HG02938 (cell line): ENCODE data around the gene TSHZ2.
"Not testable (repeated sequence)": the region's sequence is repeated elsewhere in the genome, so short reads cannot be mapped to it uniquely, and the experiment has no call there.

Source experiments
- ATAC-seq: cut with Tn5 transposase; IDR thresholded peaks from one replicate; pipeline ENCODE4 v1.9.1; 2021; ENCODE audit warnings: mild to moderate bottlenecking, moderate library complexity; ENCODE audit not compliant: unreplicated experiment

TSHZ2 gene

DNA sequence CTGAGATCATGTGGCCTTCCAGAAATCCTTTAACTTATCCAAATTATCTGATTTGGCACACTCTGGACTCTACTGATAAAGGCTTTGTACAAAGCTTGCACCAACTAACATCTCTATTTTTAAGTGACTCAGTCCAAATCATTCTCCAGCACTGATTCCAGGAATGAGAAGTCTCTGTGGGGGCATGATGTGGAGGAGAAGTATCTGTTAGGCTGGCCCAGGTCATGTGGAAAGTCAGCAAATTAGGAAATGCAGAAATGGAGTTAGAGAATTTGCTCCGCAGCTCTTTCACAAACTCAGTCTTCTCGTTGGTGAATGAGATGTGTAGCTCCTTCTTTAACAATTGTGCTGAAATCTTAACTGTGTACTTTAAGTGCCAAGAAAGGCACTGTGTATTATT is 455.8 kb downstream of the TSHZ2 start:
- ATAC-seq: no peak

DNA sequence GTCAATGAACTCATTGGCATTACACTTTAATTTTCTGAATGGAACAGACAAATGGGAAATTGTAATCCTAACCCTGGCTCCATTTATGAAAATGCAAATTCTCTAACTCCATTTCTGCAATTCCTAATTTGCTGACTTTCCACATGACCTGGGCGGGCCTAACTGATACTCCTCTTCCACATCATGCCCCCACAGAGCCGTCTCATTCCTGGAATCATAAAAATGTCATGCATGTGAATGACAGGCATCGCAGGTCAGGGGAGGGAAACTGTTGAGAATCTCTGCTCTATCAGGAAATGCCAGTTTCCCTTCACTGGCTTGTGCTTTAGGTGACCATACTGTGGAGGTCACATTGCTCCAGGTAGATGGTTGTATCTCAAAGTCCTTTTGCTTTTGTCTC is 456.4 kb downstream of the TSHZ2 start:
- ATAC-seq: no peak

DNA sequence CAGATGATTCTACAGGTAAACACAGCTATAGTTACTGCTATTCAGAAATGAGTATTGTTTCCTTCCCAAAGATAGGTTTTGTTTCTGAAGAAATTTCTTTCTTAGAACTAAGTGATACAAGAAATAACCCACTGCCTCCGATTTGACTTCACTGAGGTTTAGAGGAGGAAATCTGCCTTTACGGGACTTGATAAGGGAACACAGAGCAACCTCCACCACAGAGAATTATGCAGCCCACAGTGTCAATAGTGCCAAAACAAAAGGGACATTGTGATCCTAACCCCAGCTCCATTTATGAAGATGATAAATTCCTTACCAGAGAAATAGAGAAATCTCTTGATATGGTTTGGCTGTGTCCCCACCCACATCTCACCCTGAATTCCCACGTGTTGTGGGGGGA is 456.8 kb downstream of the TSHZ2 start:
- no peak for ATAC-seq

DNA sequence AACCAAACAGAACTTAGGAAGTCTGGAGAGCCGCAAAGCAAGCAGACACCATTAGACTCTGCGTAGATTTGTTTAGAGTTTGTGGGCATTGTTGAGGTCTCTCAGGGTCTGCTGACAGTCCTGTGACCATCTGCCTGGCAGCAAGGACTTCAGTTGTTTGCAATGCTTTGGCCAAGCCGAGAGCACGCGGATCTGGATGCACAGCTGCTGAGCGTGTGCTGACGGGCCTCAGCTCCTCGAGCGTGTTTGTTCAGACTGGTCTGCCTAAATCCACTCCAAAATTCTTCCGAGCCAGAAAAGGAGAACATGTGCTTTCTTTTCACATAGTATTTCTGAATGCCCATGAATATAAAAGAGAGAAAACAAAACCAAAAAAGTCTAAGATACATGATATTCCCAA is 462.5 kb downstream of the TSHZ2 start:
- no peak for ATAC-seq

DNA sequence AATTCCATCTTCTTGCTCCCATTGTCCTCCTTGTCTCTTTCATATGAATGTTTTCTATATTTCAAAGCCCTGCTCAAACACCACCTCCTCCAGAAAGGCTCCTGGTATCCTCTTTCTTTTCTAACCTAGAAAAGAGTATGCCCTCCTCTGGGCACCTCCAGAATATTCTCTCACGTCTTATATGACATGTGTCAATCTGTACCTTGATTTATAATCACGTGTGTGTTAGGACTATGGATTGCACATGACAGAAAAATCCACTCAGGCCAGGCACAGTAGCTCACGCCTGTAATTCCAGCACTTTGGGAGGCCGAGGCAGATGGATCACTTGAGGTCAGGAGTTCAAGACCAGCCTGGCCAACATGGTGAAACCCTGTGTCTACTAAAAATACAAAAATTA is 464.8 kb downstream of the TSHZ2 start:
- not testable (repeated sequence) for ATAC-seq

DNA sequence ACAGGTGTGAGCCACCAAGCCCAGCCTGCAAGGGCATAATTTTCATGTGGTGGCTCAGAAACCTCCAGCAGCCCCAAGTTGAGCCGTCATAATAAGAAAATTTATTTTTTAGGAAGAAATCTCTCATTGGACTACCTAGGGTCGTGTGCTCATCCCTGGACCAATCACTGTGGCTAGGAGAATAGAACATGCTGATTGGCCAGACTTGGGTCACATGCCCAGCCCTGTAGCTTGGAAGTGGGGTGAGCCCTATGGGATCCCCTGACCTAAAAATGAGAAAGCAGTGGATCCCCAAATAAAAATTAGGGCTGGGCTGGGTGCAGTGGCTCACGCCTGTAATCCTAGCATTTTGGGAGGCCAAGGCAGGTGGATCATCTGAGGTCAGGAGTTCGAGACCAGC is 466.2 kb downstream of the TSHZ2 start:
- ATAC-seq: no peak

DNA sequence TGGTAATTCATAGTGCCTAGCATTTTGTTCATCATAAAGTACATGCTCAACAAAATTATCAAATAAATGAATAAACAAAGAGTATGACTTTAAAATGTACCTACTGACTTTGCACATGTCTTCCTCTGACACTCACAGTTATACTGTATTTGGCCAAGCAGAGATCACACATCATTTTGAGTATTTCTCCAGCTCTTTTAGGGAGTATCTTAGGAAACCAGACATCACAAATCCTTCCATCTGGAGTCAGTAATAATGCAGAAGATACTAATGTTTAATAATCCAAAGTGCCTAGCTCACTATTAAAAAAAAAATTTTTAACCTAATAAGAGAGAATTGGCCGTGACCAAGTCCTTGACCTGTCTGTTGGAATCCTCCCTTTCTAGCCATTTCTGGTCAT is 466.9 kb downstream of the TSHZ2 start:
- ATAC-seq: no peak

DNA sequence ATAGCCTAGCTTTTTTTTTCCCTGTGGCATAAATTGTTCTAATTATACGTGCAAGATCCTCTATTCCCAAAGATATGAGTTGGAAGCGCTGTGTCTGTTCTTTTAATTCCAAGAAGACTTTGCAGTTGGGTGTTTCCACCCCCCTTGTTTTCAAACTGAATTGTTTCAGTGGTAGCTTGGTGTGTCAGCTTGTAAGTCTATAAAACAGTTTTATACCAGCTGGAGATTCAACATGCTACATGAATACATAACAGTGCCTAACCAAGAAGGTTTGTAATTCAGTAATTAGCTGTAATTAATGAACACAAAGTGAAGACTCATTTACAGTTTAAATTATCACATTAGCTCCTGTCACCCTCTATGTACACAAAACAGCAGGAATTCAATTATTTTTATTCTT is 467.5 kb downstream of the TSHZ2 start:
- ATAC-seq: no peak

DNA sequence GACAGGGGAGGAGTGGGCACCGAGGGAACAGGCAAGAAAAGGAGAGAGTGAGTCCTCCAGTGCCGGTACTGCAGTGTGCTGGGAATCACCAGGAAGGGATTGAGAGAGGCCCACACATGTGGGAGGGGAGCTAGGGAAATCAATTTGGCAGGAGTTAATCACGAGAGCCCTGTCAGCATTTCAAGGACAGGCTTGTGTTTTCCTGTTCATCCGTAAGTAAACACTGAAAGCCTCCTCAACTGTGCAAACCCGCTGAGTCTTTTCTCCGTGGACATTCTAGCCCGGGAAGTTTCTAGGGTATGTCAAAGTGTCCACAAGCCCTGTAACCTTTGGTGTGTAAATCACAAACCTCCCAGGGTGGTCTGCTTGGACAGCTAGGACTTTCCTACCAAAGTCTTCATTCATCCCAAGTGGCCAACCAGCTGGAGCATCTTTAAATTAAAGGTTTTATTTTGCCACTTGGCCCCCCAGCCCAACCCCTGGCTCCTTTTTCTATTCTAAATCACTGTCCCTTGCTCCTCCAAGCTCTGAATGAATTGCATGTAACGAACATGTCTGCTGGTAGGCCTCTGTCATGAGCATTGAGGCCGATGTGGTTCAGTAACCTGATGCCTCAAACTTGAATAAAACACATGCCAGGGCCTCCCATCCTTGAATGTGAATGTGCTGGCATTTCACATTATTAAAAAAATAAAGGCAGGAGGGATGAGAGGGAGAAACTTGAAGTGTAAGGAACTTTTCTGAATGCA is 472.4 kb downstream of the TSHZ2 start:
- ATAC-seq: no peak

DNA sequence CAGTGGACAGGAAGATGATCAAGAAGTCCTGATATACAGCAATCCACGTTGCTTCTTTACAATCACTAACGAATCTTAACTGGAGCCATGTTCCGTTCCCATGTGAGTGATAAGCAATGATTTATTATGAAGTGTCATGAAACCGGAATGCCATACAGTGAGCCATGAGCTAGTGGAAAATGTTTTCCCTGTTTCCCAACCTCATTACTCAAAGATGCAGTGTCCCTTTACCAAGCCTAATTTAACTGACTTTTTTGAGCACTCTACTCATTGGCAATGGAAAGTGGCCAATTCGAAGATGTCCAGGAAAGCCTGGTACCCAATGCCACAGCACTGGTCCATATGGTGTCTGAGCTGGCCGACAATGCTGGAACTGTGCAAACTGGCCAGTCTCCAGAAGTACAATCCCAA is 473.2 kb downstream of the TSHZ2 start:
- ATAC-seq: no peak

DNA sequence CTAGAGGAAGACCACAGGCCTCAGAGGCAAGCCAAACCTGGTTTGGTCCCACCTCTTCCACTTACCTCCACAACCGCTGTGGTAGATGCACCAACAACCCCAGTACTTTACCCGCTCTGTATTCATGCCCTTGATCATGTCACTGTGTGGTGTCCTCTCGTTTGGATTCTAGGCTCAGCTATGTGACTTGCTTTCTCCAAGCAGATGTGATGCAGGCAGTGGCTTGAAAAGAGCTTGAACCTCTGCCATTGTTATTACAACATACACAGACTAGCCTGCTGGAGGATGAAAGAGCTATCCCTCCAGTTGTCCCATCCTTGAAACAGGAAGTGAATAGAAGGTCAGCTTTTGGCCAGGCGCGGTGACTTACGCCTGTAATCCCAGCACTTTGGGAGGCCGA is 473.8 kb downstream of the TSHZ2 start:
- no peak for ATAC-seq

DNA sequence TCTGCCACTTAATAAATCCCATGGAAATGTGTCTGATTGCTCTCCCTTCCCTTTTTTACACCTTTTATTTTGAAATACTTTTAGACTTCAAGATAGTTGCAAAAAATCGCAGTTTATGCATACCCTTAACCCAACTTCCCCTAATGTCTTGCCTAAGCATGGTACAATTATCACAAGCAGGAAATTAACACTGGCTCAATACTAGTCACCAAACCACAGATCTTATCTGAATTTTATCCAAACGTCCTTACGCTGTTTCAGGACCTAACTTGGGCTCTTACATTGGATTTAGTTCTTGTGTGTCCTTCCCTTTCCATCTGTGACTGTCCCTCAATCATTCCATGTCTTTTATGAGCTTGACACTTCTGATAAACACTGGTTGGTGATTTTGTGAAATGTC is 475.2 kb downstream of the TSHZ2 start:
- ATAC-seq: no peak

DNA sequence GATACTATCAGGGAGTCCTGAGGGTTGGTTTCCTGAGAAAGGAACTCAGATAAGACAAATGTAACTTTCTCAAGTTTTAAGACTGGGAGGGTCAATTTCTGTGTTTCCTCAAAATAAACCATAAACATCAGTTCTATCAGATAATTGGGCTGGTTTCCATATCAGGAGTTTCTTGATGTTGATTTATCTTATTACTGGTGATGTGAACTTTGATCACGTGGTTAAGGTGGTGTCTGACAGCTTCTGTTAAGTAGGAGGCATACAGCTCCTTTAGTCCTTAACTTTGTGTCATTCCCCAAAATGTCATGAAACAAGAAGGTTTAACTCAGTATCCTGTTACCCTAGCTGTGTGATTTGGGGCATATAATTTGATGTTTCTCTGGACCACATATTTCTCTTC is 476.3 kb downstream of the TSHZ2 start:
- ATAC-seq: no peak

DNA sequence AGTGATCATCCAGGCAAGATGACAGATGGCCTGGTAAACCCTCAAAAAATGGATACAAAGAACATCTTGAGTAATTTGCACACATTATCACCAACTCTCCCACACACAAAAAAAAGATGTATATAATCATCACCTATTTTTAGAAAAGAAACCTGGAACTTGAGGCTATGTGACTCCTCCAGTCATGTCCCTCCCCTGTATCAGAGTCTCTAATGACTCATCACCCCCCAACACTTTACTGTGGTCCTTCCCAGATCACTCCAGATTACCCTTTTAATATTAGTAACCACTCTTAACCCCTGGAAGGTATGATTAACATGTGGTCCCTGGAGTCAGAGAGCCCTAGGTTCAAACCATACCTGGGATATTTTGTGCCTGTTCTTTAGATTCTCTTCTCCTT is 476.7 kb downstream of the TSHZ2 start:
- no peak for ATAC-seq

DNA sequence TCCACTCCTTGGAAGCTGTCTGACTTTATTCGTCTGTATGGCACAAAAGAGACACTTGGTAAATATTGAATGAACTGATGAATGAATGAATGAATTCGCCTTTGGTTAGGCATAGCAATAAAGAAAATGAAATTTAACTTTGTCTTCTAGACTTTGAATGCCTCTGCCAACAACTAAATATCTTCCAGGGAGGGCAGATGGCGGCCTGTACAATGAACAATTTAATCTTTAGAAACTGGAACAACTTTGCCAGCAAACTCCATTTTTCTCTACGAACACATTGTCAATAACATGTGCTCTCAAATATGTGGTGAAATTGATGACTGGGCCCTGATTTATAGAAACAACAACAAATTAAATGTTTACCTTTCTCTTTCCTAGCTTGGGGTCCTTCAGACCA is 480.9 kb downstream of the TSHZ2 start:
- ATAC-seq: no peak

DNA sequence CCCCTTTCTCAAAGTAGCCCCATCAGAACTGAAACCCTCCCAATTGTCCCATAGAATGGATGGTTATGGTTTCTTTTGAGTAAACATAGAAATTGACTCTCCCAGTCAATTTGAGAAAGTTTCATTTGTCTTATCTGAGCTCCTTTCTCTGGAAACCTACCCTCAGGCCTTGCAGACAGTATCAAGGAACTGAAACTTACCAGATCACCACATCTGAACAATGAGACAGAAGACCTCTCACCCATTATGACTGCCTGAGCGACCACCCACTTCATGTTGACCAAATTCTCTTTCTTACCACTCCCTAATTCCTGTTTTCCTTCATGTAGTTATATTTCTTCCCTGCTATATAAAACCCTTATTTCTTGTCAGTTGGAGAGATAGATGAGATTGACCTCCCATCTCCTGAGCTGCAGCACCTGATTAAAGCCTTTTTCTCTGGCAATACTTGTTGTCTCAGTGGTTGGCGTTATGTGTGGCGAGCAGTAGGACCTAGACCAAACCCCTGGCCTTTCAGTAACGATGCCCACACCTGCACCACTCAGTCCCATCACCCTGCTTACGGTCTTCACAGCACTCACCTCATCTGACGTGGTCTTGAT is 482.6 kb downstream of the TSHZ2 start:
- ATAC-seq: no peak

DNA sequence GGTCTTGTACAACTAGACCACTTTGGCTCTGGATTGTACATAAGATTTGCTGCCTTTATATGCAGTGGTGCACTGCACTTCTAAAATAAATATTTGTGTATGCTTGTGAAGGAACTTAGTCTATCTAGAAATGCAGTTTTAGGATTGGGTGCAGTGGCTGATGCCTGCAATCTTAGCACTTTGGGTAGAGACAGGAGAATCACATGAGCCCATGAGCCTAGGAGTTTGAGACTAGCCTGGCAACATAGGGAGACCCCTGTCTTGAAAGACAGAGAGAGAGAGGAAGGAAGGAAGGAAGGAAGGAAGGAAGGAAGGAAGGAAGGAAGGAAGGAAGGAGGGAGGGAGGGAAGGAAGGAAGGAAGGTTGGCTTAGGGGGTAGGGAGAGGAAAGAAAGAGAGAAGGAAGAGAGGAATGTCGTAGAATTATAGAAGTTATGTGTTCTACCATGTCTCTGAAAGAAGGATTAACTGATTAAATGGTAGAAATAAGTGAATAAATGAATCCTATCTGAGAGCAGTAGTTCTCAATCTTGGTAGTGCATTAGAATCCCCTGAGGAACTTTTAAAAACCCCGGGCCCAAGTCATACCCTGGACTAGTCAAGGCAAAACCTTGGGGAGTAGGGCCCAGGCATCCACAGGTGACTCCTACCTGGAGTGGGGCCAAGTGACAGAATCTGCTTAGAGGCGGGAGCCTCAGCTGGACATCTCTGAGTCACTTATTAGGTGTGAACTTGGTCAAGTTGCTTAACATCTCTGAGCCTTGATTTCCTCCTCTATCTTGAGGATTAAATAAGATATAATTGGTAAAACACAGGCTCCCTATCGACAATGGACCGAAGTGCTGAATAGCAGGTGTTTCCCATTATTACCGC is 491.2 kb downstream of the TSHZ2 start:
- ATAC-seq: no peak

DNA sequence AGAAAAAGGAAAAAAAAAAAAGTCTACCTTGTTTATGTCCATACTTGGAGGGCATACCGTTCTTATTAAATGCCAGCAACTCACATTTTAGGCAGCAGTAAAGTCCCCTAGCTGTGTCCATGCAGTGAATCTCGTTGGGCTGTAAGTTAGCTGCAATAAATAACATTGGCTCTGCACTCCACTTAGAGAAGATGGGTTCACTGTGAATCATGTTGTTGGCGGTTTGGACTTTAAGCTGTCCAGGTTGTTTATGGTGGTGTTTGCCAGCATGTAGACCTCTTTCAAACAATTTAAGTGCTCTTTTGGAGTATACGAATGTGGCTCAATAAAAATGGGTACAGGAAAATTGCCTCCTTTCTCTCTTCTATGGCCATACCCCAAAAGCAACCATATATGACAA is 494.1 kb downstream of the TSHZ2 start:
- ATAC-seq: no peak

DNA sequence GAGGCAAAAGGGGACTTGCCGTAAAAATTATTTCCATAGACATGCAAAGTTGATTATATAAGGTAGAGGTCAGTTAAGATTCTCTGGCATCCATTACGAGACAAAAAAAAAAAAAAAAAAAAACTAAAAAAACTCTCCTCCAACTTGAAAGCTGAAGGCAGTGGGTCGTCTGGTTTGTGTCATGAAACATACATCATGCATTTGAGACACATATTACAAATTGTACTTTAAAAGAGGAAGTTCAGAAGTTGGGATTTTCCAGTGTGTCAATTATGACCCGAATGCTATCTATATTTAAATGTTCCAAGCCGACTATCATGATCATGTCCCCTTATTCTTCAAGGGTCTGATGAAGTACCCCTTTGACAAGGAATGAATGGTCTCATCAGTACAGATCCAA is 496.4 kb downstream of the TSHZ2 start:
- ATAC-seq: no peak

DNA sequence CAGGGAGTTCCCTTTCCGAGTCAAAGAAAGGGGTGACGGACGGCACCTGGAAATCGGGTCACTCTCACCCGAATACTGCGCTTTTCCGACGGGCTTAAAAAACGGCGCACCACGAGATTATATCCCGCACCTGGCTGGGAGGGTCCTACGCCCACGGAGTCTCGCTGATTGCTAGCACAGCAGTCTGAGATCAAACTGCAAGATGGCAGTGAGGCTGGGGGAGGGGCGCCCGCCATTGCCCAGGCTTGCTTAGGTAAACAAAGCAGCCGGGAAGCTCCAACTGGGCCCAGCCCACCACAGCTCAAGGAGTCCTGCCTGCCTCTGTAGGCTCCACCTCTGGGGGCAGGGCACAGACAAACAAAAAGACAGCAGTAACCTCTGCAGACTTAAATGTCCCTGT is 500.7 kb downstream of the TSHZ2 start:
- ATAC-seq: not testable (repeated sequence)

DNA sequence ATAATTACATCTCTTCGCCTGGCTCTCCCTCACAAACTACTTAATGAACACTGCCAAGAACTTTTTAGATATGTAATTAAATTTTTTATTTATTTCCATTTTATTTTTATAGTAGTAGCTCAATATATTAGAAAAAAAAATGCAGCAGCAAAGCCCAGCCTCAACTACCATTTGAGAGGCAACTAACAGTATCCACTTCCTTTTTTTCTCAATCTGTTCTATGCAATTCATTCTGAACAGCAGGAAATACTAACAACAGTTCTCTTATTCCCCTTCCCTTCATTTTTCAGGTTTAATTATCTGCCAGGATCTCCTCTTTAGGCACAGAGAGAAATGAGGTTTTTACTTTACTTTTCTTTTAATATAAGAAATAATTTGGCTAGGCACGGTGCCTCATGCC is 508.8 kb downstream of the TSHZ2 start:
- no peak for ATAC-seq
